HepG2 (cell line): ENCODE data around the gene DGUOK. TPM values are rescaled to one million over a fixed set of nuclear protein-coding genes. Genes with fewer than 3 reads are reported as not detected.

ENCODE experiments used
- ATAC-seq: fragments of 200-7000 bp; cut with Tn5 transposase; 3 replicates; pipeline ENCODE4 v1.9.1; 2020; ENCODE audit warnings: mild to moderate bottlenecking, moderate library complexity
- BruUV-seq: library from RNA; stranded (reverse); fragments of 400-500 nt; replicated peaks from 2 replicates; lab custom pipeline; 2021; lab: Mats Ljungman, UMichigan
- CTCF ChIA-PET: fragments of 300-600 bp; formaldehyde crosslinking; extraction: SDS; loops from one replicate; lab custom pipeline; 2021; ENCODE audit warnings: low total read pairs, inconsistent platforms, low intra/inter-chr PET ratio; lab: Yijun Ruan, JAX
- POLR2A ChIA-PET: fragments of 350-600 bp; sonication (Branson Sonifier 250); formaldehyde crosslinking; loops from one replicate; lab custom pipeline; 2020; ENCODE audit warnings: antibody characterized with exemption, inconsistent platforms; lab: Yijun Ruan, JAX
- DNase-seq: peaks from one replicate; pipeline ENCODE4 v3.0.0-alpha.2; 2015; ENCODE audit warnings: low spot score
- FAIRE-seq: peaks from 3 replicates; lab custom pipeline; 2011; peaks lifted over from hg19 to GRCh38; lab: Jason Lieb, UNC
- H2AFZ ChIP-seq: one replicate; pipeline ENCODE4 v1.6.1; 2011; ENCODE audit warnings: low read length, inconsistent platforms
- H3K27ac ChIP-seq: fragments of 300-600 bp; 3 replicates; pipeline ENCODE4 v1.8.0; 2011; ENCODE audit warnings: mixed run types, mild to moderate bottlenecking, mixed read lengths, low read length, inconsistent platforms; ENCODE audit not compliant: insufficient read depth; ENCODE audit errors: extremely low read length
- H3K27me3 ChIP-seq, 2 experiments: fragments of 200-600 bp in 1 of 2; 2 replicates in 1 of 2; 3 replicates in 1 of 2; pipeline versions ENCODE4 v1.6.0 to v1.8.0; 2011; ENCODE audit warnings: low read length in 2 of 2, mild to moderate bottlenecking in 2 of 2, moderate library complexity in 2 of 2, inconsistent platforms in 1 of 2; ENCODE audit not compliant: insufficient read depth in 2 of 2, control insufficient read depth in 1 of 2
- H3K36me3 ChIP-seq, 2 experiments: fragments of 200-600 bp in 1 of 2; replicated peaks in 1 of 2; 2 replicates in 1 of 2; 3 replicates in 1 of 2; pipeline versions ENCODE4 v1.5.1 to v1.8.0; 2011; ENCODE audit warnings: low read length in 2 of 2, inconsistent platforms in 1 of 2; ENCODE audit not compliant: insufficient read depth in 2 of 2, control insufficient read depth in 1 of 2
- H3K4me1 ChIP-seq: 2 replicates; pipeline ENCODE4 v1.5.1; 2012; ENCODE audit warnings: low read length, inconsistent platforms; ENCODE audit not compliant: insufficient read depth
- H3K4me2 ChIP-seq: 2 replicates; pipeline ENCODE4 v1.6.0; 2011; ENCODE audit warnings: low read depth, low read length, inconsistent platforms
- H3K4me3 ChIP-seq, 3 experiments: fragments of 200-600 bp in 1 of 3; sonication (generic), shearing (Covaris generic) in 1 of 3; replicated peaks in 1 of 3; 2 replicates each; pipeline ENCODE4 v1.5.1; 2011 to 2016; ENCODE audit warnings: low read length in 3 of 3, inconsistent platforms in 2 of 3, low read depth in 2 of 3, mild to moderate bottlenecking in 2 of 3, control low read depth in 1 of 3, mixed read lengths in 1 of 3; ENCODE audit not compliant: insufficient read depth in 1 of 3
- H3K79me2 ChIP-seq: one replicate; pipeline ENCODE4 v1.6.1; 2011; ENCODE audit warnings: low read length, inconsistent platforms; ENCODE audit not compliant: insufficient read depth
- H3K9ac ChIP-seq: 2 replicates; pipeline ENCODE4 v1.6.0; 2011; ENCODE audit warnings: mild to moderate bottlenecking, low read depth, low read length, inconsistent platforms; ENCODE audit not compliant: insufficient read depth
- H3K9me3 ChIP-seq: 2 replicates; pipeline ENCODE4 v1.5.1; 2012; ENCODE audit warnings: mild to moderate bottlenecking, low read length
- H4K20me1 ChIP-seq: 2 replicates; pipeline ENCODE4 v1.6.0; 2011; ENCODE audit warnings: inconsistent platforms, mild to moderate bottlenecking, low read length, moderate library complexity; ENCODE audit not compliant: insufficient read depth
- GLI4 ChIP-seq: sonication (generic); formaldehyde crosslinking; IDR thresholded peaks from 2 replicates; pipeline ENCODE4 v1.5.1; 2020; ENCODE audit warnings: missing genetic modification reagents, mild to moderate bottlenecking, moderate library complexity, borderline replicate concordance
- MAFG ChIP-seq: sonication (generic); formaldehyde crosslinking; IDR thresholded peaks from 2 replicates; pipeline ENCODE4 v1.5.1; 2020; ENCODE audit warnings: mild to moderate bottlenecking, missing genetic modification reagents
- MYC ChIP-seq: sonication (generic); formaldehyde crosslinking; IDR thresholded peaks from 2 replicates; pipeline ENCODE4 v1.9.0; 2021; ENCODE audit warnings: missing genetic modification reagents, borderline replicate concordance
- RORA ChIP-seq: sonication (generic); formaldehyde crosslinking; IDR thresholded peaks from 2 replicates; pipeline ENCODE4 v1.5.0; 2020; ENCODE audit warnings: mild to moderate bottlenecking, missing genetic modification reagents, moderate library complexity
- SOX5 ChIP-seq: IDR thresholded peaks from 2 replicates; pipeline ENCODE4 v1.6.1; 2016; ENCODE audit warnings: borderline replicate concordance
- ZKSCAN5 ChIP-seq: sonication (generic); formaldehyde crosslinking; IDR thresholded peaks from 2 replicates; pipeline ENCODE4 v1.5.1; 2020; ENCODE audit warnings: mild to moderate bottlenecking, missing genetic modification reagents
- ZNF234 ChIP-seq: sonication (generic); formaldehyde crosslinking; conservative IDR thresholded peaks from 2 replicates; pipeline ENCODE4 v1.5.1; 2020; ENCODE audit warnings: mild to moderate bottlenecking, missing genetic modification reagents
- ZNF263 ChIP-seq: sonication (generic); formaldehyde crosslinking; IDR thresholded peaks from 2 replicates; pipeline ENCODE4 v1.4.0; 2020; ENCODE audit warnings: missing genetic modification reagents
- WGBS: methylation state at CpG from one replicate; pipeline ENCODE4 v1.1.6; 2017; ENCODE audit warnings: low lambda C conversion rate; 5-methylcytosine and 5-hydroxymethylcytosine counted together
- in situ Hi-C: cut with HindIII; loops from 2 replicates; pipeline ENCODE4 v1.10.0; 2017; ENCODE audit warnings: low pct_unique_long_range_greater_than_20kb; ENCODE audit not compliant: extremely low pct_ligation_motif_present
- intact Hi-C: fragments of 100-400 bp; cut with micrococcal nuclease; formaldehyde crosslinking; loops from one replicate; pipeline ENCODE4 v1.10.0; 2022; ENCODE audit not compliant: unreplicated experiment
- polyA plus RNA-seq, 8 experiments: library from polyadenylated mRNA; depleted of rRNA in 3 of 8; stranded (reverse) in 7 of 8; unstranded in 1 of 8; fragments of >200 nt; fragmentation: Illumina TruSeq in 4 of 8; extraction: Trizol in 4 of 8; gene quantifications; 2 replicates each; pipeline versions ENCODE4 v1.2.1 to v1.2.3, GENCODE V29; 2011 to 2016; ENCODE audit warnings: low read depth in 4 of 8, missing spikeins in 1 of 8, mixed read lengths in 1 of 8; ENCODE audit not compliant: insufficient read depth in 1 of 8
- total RNA-seq, 5 experiments: library from RNA; depleted of rRNA; stranded (reverse); fragments of >200 nt; fragmentation: Illumina TruSeq; extraction: Trizol; gene quantifications; 2 replicates each; pipeline ENCODE4 v1.2.3, GENCODE V29; 2016; ENCODE audit warnings: low read depth in 1 of 5
- TF ChIP-seq, protein P1 (sequence below): IDR thresholded peaks from 2 replicates; pipeline ENCODE4 v1.6.1; 2016; ENCODE audit warnings: missing compliant biosample characterization, missing genetic modification reagents, borderline replicate concordance
- TF ChIP-seq, protein P2 (sequence below): sonication (generic); formaldehyde crosslinking; IDR thresholded peaks from 2 replicates; pipeline ENCODE4 v1.4.0; 2020; ENCODE audit warnings: missing genetic modification reagents, borderline replicate concordance
- TF ChIP-seq, protein P3 (sequence below): sonication (generic); formaldehyde crosslinking; IDR thresholded peaks from 2 replicates; pipeline ENCODE4 v1.8.1; 2022; ENCODE audit warnings: mild to moderate bottlenecking, missing genetic modification reagents

DGUOK gene
- total and polyA plus RNA-seq, 2 of the 13 experiments (the other 11 are each of a cell fraction or from before 2014, with no cell fraction given), result 105 to 137 TPM

DNA sequence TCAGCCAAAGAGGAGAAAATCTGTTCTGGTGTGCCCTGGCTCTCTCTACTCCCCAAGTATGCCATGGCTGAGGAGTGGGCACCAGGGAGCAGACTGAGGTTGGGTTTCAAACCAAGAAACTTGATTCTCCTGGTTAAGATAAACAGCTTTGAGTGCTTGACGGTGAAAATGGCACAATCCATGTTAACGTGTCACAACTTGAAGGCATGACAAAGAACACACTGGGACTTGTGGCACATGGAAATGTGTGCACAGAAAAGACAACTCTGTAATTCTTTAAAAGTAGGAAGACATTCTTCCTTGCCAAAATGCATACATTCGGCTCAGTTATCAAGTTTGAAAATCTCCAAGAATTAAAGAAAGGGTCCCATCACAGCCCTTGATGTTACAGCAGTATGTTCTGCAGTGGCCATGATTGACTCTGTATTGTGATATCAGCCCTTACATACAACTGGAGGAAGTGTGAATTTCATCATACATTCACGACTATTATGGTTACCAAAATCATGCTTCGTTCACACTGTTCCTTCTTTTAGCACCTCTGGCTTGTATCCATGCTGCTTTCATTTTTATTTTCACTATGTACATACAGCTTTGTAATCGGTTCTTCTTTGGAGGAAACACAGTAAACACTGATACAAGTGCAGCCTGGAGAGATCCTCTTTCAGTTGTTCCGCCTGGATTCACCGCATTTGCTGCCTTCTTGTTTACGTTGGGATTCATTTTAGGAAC is 49.4 kb upstream of the DGUOK start:
- H2AFZ ChIP-seq, result peak overlapping the region; percentile 44
- no peaks in the 10 kb centered on the region for H3K27me3 ChIP-seq
- DNase-seq (no peak), FAIRE-seq (no peak), ATAC-seq (peak; percentile 54)
- no TSS peak for BruUV-seq
- TF ChIP-seq ZKSCAN5 (CRISPR knock-in tag), result no peak
- TF ChIP-seq MAFG, result no peak
- TF ChIP-seq, protein P1, sequence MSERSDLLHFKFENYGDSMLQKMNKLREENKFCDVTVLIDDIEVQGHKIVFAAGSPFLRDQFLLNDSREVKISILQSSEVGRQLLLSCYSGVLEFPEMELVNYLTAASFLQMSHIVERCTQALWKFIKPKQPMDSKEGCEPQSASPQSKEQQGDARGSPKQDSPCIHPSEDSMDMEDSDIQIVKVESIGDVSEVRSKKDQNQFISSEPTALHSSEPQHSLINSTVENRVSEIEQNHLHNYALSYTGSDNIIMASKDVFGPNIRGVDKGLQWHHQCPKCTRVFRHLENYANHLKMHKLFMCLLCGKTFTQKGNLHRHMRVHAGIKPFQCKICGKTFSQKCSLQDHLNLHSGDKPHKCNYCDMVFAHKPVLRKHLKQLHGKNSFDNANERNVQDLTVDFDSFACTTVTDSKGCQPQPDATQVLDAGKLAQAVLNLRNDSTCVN (CRISPR knock-in tag), result no peak
- TF ChIP-seq, protein P2, sequence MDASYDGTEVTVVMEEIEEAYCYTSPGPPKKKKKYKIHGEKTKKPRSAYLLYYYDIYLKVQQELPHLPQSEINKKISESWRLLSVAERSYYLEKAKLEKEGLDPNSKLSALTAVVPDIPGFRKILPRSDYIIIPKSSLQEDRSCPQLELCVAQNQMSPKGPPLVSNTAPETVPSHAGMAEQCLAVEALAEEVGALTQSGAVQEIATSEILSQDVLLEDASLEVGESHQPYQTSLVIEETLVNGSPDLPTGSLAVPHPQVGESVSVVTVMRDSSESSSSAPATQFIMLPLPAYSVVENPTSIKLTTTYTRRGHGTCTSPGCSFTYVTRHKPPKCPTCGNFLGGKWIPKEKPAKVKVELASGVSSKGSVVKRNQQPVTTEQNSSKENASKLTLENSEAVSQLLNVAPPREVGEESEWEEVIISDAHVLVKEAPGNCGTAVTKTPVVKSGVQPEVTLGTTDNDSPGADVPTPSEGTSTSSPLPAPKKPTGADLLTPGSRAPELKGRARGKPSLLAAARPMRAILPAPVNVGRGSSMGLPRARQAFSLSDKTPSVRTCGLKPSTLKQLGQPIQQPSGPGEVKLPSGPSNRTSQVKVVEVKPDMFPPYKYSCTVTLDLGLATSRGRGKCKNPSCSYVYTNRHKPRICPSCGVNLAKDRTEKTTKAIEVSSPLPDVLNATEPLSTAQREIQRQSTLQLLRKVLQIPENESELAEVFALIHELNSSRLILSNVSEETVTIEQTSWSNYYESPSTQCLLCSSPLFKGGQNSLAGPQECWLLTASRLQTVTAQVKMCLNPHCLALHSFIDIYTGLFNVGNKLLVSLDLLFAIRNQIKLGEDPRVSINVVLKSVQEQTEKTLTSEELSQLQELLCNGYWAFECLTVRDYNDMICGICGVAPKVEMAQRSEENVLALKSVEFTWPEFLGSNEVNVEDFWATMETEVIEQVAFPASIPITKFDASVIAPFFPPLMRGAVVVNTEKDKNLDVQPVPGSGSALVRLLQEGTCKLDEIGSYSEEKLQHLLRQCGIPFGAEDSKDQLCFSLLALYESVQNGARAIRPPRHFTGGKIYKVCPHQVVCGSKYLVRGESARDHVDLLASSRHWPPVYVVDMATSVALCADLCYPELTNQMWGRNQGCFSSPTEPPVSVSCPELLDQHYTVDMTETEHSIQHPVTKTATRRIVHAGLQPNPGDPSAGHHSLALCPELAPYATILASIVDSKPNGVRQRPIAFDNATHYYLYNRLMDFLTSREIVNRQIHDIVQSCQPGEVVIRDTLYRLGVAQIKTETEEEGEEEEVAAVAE, result no peak
- no peak for TF ChIP-seq GLI4 (CRISPR knock-in tag)
- TF ChIP-seq ZNF234 (CRISPR knock-in tag), result no peak
- TF ChIP-seq, protein P3, sequence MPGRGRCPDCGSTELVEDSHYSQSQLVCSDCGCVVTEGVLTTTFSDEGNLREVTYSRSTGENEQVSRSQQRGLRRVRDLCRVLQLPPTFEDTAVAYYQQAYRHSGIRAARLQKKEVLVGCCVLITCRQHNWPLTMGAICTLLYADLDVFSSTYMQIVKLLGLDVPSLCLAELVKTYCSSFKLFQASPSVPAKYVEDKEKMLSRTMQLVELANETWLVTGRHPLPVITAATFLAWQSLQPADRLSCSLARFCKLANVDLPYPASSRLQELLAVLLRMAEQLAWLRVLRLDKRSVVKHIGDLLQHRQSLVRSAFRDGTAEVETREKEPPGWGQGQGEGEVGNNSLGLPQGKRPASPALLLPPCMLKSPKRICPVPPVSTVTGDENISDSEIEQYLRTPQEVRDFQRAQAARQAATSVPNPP (CRISPR knock-in tag), result no peak
- TF ChIP-seq MYC (CRISPR knock-in tag), result no peak
- no peak for TF ChIP-seq SOX5 (CRISPR knock-in tag)
- no peak for TF ChIP-seq RORA (CRISPR knock-in tag)
- TF ChIP-seq ZNF263 (CRISPR knock-in tag), result no peak
- peaks cover 25% of the 10 kb centered on the region for H3K4me1 ChIP-seq
- no peak overlapping the region for H3K27ac ChIP-seq
- CTCF ChIA-PET, result no interaction called here
- peak overlapping the region; percentile 58 for H3K4me2 ChIP-seq
- no peaks in the 10 kb centered on the region for H4K20me1 ChIP-seq
- H3K9ac ChIP-seq, result no peak overlapping the region
- H3K79me2 ChIP-seq, result no peaks in the 10 kb centered on the region
- H3K4me3 ChIP-seq, result no peak overlapping the region
- in situ Hi-C loops (no loop called here), intact Hi-C loops (no loop called here)
- POLR2A ChIA-PET, result no interaction called here
- no peaks in the 10 kb centered on the region for H3K36me3 ChIP-seq
- WGBS, result 14% methylated on average over 9 of the region's 9 CpGs
- no peaks in the 10 kb centered on the region for H3K9me3 ChIP-seq
